ENCODE data around the gene E2F6.

- TF ChIP-seq FOXM1 (IDR thresholded peaks at IDR 0.05; ENCODE audit: borderline replicate concordance, low read depth) (no peak), RAD21 (IDR thresholded peaks at IDR 0.05; ENCODE audit: low read depth) (no peak), YY1 (IDR thresholded peaks at IDR 0.05; ENCODE audit: low read depth) (no peak), EP300 (IDR thresholded peaks at IDR 0.05; ENCODE audit: borderline replicate concordance) (no peak), EGR1 (IDR thresholded peaks at IDR 0.05) (no peak), CEBPB (IDR thresholded peaks at IDR 0.05) (no peak), TAF1 (IDR thresholded peaks at IDR 0.05; ENCODE audit: low read depth) (no peak), REST (IDR thresholded peaks at IDR 0.05; ENCODE audit: low read depth) (no peak), NFIC (IDR thresholded peaks at IDR 0.05) (no peak), ZBTB7A (IDR thresholded peaks at IDR 0.05; ENCODE audit: low read depth) (no peak)
- TF ChIP-seq, protein P1, sequence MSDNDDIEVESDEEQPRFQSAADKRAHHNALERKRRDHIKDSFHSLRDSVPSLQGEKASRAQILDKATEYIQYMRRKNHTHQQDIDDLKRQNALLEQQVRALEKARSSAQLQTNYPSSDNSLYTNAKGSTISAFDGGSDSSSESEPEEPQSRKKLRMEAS (IDR thresholded peaks at IDR 0.05) = no peak
These were observed 45.3 kb downstream of the E2F6 start for GRCh38 chr2:11420671-11421070.

Measured in Ishikawa (cell line).